PFSK-1 (cell line): ENCODE measurements around the gene PRICKLE4.

Source experiments
- FOXP2 ChIP-seq: optimal IDR thresholded peaks from 2 replicates; pipeline ENCODE3; 2011; ENCODE audit warnings: borderline replicate concordance, control low read depth, inconsistent platforms; ENCODE audit not compliant: insufficient read depth; ENCODE audit errors: extremely low read length, extremely low read depth
- POLR2AphosphoS5 ChIP-seq: IDR thresholded peaks from 2 replicates; pipeline ENCODE4 v1.6.1; 2012; ENCODE audit warnings: low read depth, mild to moderate bottlenecking, control low read depth, low read length, moderate library complexity
- REST ChIP-seq, 2 experiments: IDR thresholded peaks; 2 replicates each; pipeline versions ENCODE4 v1.6.1 to v1.8.0; 2011 to 2012; ENCODE audit warnings: low read depth in 2 of 2, low read length in 2 of 2, control low read depth in 1 of 2, inconsistent platforms in 1 of 2, mild to moderate bottlenecking in 1 of 2, moderate library complexity in 1 of 2; ENCODE audit not compliant: insufficient read depth in 1 of 2
- SIN3A ChIP-seq: IDR thresholded peaks from 2 replicates; pipeline ENCODE4 v1.6.1; 2012; ENCODE audit warnings: mild to moderate bottlenecking, low read length, moderate library complexity, borderline replicate concordance; ENCODE audit not compliant: insufficient read depth
- TAF1 ChIP-seq: IDR thresholded peaks from 2 replicates; pipeline ENCODE4 v1.6.1; 2012; ENCODE audit warnings: low read length, control low read depth, borderline replicate concordance; ENCODE audit not compliant: insufficient read depth

Gene PRICKLE4

GRCh38 chr6:41756354-41756753 lies 24.2 kb upstream of the PRICKLE4 start:
- TF ChIP-seq FOXP2 = no peak
- TF ChIP-seq SIN3A = no peak
- TF ChIP-seq REST (IDR thresholded peaks at IDR 0.05; ENCODE audit: insufficient read depth in 1 of 2, low read depth in 2 of 2, low read length in 2 of 2) = no peak
- no peak for TF ChIP-seq TAF1
- no peak for TF ChIP-seq POLR2AphosphoS5

GRCh38 chr6:41757271-41757670 lies 23.3 kb upstream of the PRICKLE4 start:
- TF ChIP-seq POLR2AphosphoS5 (no peak), SIN3A (no peak), TAF1 (no peak), FOXP2 (no peak), REST (IDR thresholded peaks at IDR 0.05; ENCODE audit: insufficient read depth in 1 of 2, low read depth in 2 of 2, low read length in 2 of 2) (no peak)

- no peak for TF ChIP-seq TAF1
- no peak for TF ChIP-seq REST (IDR thresholded peaks at IDR 0.05; ENCODE audit: insufficient read depth in 1 of 2, low read depth in 2 of 2, low read length in 2 of 2)
These were observed 22.5 kb upstream of the PRICKLE4 start for GRCh38 chr6:41757931-41758640.

GRCh38 chr6:41758641-41759035 lies 21.9 kb upstream of the PRICKLE4 start:
- TF ChIP-seq REST (IDR thresholded peaks at IDR 0.05; ENCODE audit: insufficient read depth in 1 of 2, low read depth in 2 of 2, low read length in 2 of 2) = no peak
- no peak for TF ChIP-seq FOXP2
- TF ChIP-seq SIN3A = no peak
- TF ChIP-seq TAF1 = no peak
- no peak for TF ChIP-seq POLR2AphosphoS5
